Stimulated activated CD8-positive, alpha-beta memory T cell treated with anti-CD3 and anti-CD28 coated beads, Interleukin-7, amount 100 ng/mL, for 1 hour (primary cell): Measurements from ENCODE around the gene TBX3.

Experiments
- DNase-seq, 2 donors: peaks; one replicate each; pipeline ENCODE4 v3.0.0-alpha.2; 2020; ENCODE audit warnings: low read depth in 2 of 2

TBX3 gene

GRCh38 chr12:114627393-114627792, 56.6 kb downstream of the TBX3 start:
- no peak for DNase-seq

- DNase-seq, result peak in 1 of 2 donors; percentile 2
Observed at GRCh38 chr12:114625294-114625851, 58.6 kb downstream of the TBX3 start.

- no peak for DNase-seq
Observed at GRCh38 chr12:114623737-114624136, 60.2 kb downstream of the TBX3 start.
